ENCODE results near the gene TARS1. TPM values are rescaled to one million over a fixed set of nuclear protein-coding genes. Genes with fewer than 3 reads are reported as not detected.
A peak's percentile ranks its signal among the peaks of the same experiment; 100 is the strongest.
"Not testable (repeated sequence)": the region's sequence is repeated elsewhere in the genome, so short reads cannot be mapped to it uniquely, and the experiment has no call there.

Gene TARS1
- total RNA-seq, 2 experiments from 2014 or later = 240 to 248 TPM

GRCh38 chr5:33422191-33422590, 18.6 kb upstream of the TARS1 start:
- Mint-ChIP-seq H3K9me3 (no peaks in the 10 kb centered on the region), H3K27ac (no peak overlapping the region), H3K4me3 (no peak overlapping the region), H3K36me3 (no peaks in the 10 kb centered on the region), H3K4me1 (ENCODE audit: low read depth) (no peaks in the 10 kb centered on the region), H3K27me3 (peaks cover 2% of the 10 kb centered on the region)
- DNase-seq = no peak
- ChIA-PET POLR2A (no interaction called here), CTCF (interaction anchor here (0.6 to 2.8 kb wide), 3 partner anchors 14 to 742 kb away, joined by 3 to 11 read pairs (median 4); no protein-coding TSS in a partner anchor)
- intact Hi-C loops (cut with micrococcal nuclease) = loop anchor here (5.0 kb wide), 1 partner anchor 715 kb away; no protein-coding TSS in a partner anchor

- ChIA-PET CTCF (interaction anchor here (0.6 to 2.8 kb wide), 4 partner anchors 13 to 743 kb away, joined by 3 to 11 read pairs (median 4); no protein-coding TSS in a partner anchor), POLR2A (no interaction called here)
- Mint-ChIP-seq H3K27me3 (peaks cover 6% of the 10 kb centered on the region), H3K4me1 (ENCODE audit: low read depth) (no peaks in the 10 kb centered on the region), H3K36me3 (no peaks in the 10 kb centered on the region), H3K27ac (no peak overlapping the region), H3K4me3 (no peak overlapping the region), H3K9me3 (no peaks in the 10 kb centered on the region)
- no peak for DNase-seq
- intact Hi-C loops (cut with micrococcal nuclease) = loop anchor here (5.0 kb wide), 1 partner anchor 716 kb away; no protein-coding TSS in a partner anchor
Measured at GRCh38 chr5:33423018-33423630, 17.6 kb upstream of the TARS1 start.

GRCh38 chr5:33425314-33425713, 15.5 kb upstream of the TARS1 start:
- Mint-ChIP-seq H3K27me3 (peaks cover 12% of the 10 kb centered on the region), H3K9me3 (no peaks in the 10 kb centered on the region), H3K4me3 (no peak overlapping the region), H3K27ac (no peak overlapping the region), H3K4me1 (ENCODE audit: low read depth) (no peaks in the 10 kb centered on the region), H3K36me3 (peaks cover 2% of the 10 kb centered on the region)
- intact Hi-C loops (cut with micrococcal nuclease) = no loop called here
- CTCF ChIA-PET = no interaction called here
- no peak for DNase-seq
- POLR2A ChIA-PET = no interaction called here

- intact Hi-C loops (cut with micrococcal nuclease) = no loop called here
- Mint-ChIP-seq H3K27ac (no peak overlapping the region), H3K4me3 (no peak overlapping the region), H3K4me1 (ENCODE audit: low read depth) (peaks cover 4% of the 10 kb centered on the region), H3K27me3 (peaks cover 10% of the 10 kb centered on the region), H3K9me3 (no peaks in the 10 kb centered on the region), H3K36me3 (peaks cover 2% of the 10 kb centered on the region)
- DNase-seq = no peak
- CTCF ChIA-PET = interaction anchor here (0.6 kb wide), 1 partner anchor 504 kb away, joined by 3 read pairs; no protein-coding TSS in a partner anchor
- POLR2A ChIA-PET = no interaction called here
Measured at GRCh38 chr5:33430983-33431382, 9.8 kb upstream of the TARS1 start.

GRCh38 chr5:33432656-33433055, 8.1 kb upstream of the TARS1 start:
- ChIA-PET POLR2A (no interaction called here), CTCF (interaction anchor here (4.5 kb wide), 1 partner anchor 502 kb away, joined by 44 read pairs; the partner anchor contains the start of gene RXFP3)
- Mint-ChIP-seq H3K27ac (no peak overlapping the region), H3K9me3 (no peaks in the 10 kb centered on the region), H3K4me1 (ENCODE audit: low read depth) (peaks cover 5% of the 10 kb centered on the region), H3K4me3 (no peak overlapping the region), H3K27me3 (peaks cover 6% of the 10 kb centered on the region), H3K36me3 (peaks cover 2% of the 10 kb centered on the region)
- DNase-seq = no peak
- intact Hi-C loops (cut with micrococcal nuclease) = no loop called here

- intact Hi-C loops (cut with micrococcal nuclease) = no loop called here
- Mint-ChIP-seq H3K27ac (no peak overlapping the region), H3K4me1 (ENCODE audit: low read depth) (peaks cover 5% of the 10 kb centered on the region), H3K9me3 (no peaks in the 10 kb centered on the region), H3K27me3 (peaks cover 4% of the 10 kb centered on the region), H3K4me3 (no peak overlapping the region), H3K36me3 (peaks cover 2% of the 10 kb centered on the region)
- no peak for DNase-seq
- POLR2A ChIA-PET = no interaction called here
- CTCF ChIA-PET = interaction anchor here (4.5 kb wide), 1 partner anchor 501 kb away, joined by 44 read pairs; the partner anchor contains the start of gene RXFP3
Measured at GRCh38 chr5:33433303-33434240, 7.2 kb upstream of the TARS1 start.

GRCh38 chr5:33435893-33436490, 4.8 kb upstream of the TARS1 start:
- H3K4me3 Mint-ChIP-seq; H3K27me3 Mint-ChIP-seq; H3K27ac Mint-ChIP-seq; POLR2A ChIA-PET; H3K9me3 Mint-ChIP-seq; H3K36me3 Mint-ChIP-seq; H3K4me1 Mint-ChIP-seq (ENCODE audit: low read depth): not testable (repeated sequence)
- CTCF ChIA-PET = interaction anchor here (0.6 to 4.5 kb wide), 15 partner anchors 9 to 1462 kb away, joined by 3 to 44 read pairs (median 5); partner anchors contain the start of gene RXFP3
- peak; percentile 76 for DNase-seq
- intact Hi-C loops (cut with micrococcal nuclease) = loop anchor here (1.0 to 5.0 kb wide), 3 partner anchors 498 to 1031 kb away; no protein-coding TSS in a partner anchor

- DNase-seq = no peak
- ChIA-PET CTCF (interaction anchor here (1.4 to 2.1 kb wide), 2 partner anchors 496 to 531 kb away, joined by 9 to 10 read pairs; no protein-coding TSS in a partner anchor), POLR2A (no interaction called here)
- H3K4me1 Mint-ChIP-seq (ENCODE audit: low read depth) = peaks cover 13% of the 10 kb centered on the region
- H3K27ac Mint-ChIP-seq = no peak overlapping the region
- no peak overlapping the region for H3K4me3 Mint-ChIP-seq
- intact Hi-C loops (cut with micrococcal nuclease) = loop anchor here (5.0 kb wide), 1 partner anchor 1028 kb away; no protein-coding TSS in a partner anchor
- no peaks in the 10 kb centered on the region for H3K9me3 Mint-ChIP-seq
- H3K36me3 Mint-ChIP-seq = peaks cover 8% of the 10 kb centered on the region
- no peaks in the 10 kb centered on the region for H3K27me3 Mint-ChIP-seq
Measured at GRCh38 chr5:33438996-33439395, 1.8 kb upstream of the TARS1 start.

- Mint-ChIP-seq H3K36me3 (peaks cover 13% of the 10 kb centered on the region), H3K27ac (no peak overlapping the region), H3K4me3 (no peak overlapping the region), H3K4me1 (ENCODE audit: low read depth) (peaks cover 19% of the 10 kb centered on the region), H3K27me3 (no peaks in the 10 kb centered on the region), H3K9me3 (no peaks in the 10 kb centered on the region)
- no peak for DNase-seq
- CTCF ChIA-PET = interaction anchor here (1.0 kb wide), 1 partner anchor 16 kb away, joined by 3 read pairs; no protein-coding TSS in a partner anchor
- intact Hi-C loops (cut with micrococcal nuclease) = loop anchor here (1.0 to 5.0 kb wide), 10 partner anchors 82 to 1907 kb away; partner anchors contain the start of genes AMACR, BRIX1, C5orf22 and DROSHA
- POLR2A ChIA-PET = interaction anchor here (1.1 to 1.7 kb wide), 3 partner anchors 9 to 36 kb away, joined by 3 to 4 read pairs (median 3); no protein-coding TSS in a partner anchor
Measured at GRCh38 chr5:33439905-33440481, 772 bp upstream of the TARS1 start.

GRCh38 chr5:33441241-33442177, 744 bp downstream of the TARS1 start:
- Mint-ChIP-seq H3K9me3 (no peaks in the 10 kb centered on the region), H3K27ac (no peak overlapping the region), H3K36me3 (peaks cover 26% of the 10 kb centered on the region), H3K4me1 (ENCODE audit: low read depth) (peaks cover 28% of the 10 kb centered on the region), H3K4me3 (no peak overlapping the region), H3K27me3 (no peaks in the 10 kb centered on the region)
- ChIA-PET POLR2A (interaction anchor here (1.1 to 1.7 kb wide), 3 partner anchors 8 to 35 kb away, joined by 3 to 4 read pairs (median 3); no protein-coding TSS in a partner anchor), CTCF (interaction anchor here (0.8 to 1.1 kb wide), 2 partner anchors 493 to 528 kb away, joined by 3 to 4 read pairs; no protein-coding TSS in a partner anchor)
- intact Hi-C loops (cut with micrococcal nuclease) = loop anchor here (2.0 to 5.0 kb wide), 6 partner anchors 81 to 1909 kb away; partner anchors contain the start of genes C5orf22, DROSHA and TTC23L
- peak; percentile 52 for DNase-seq
